KOPT-K1 (cell line): ENCODE results near the gene TTC39C.

ENCODE experiments used
- H3K27ac ChIP-seq: fragments of 200-600 bp; sonication (generic); 2 replicates; pipeline ENCODE4 v1.5.1; 2016; ENCODE audit warnings: antibody characterized with exemption, mild to moderate bottlenecking, low read depth, low read length; ENCODE audit not compliant: poor library complexity, severe bottlenecking
- H3K36me3 ChIP-seq: fragments of 200-600 bp; sonication (generic); 2 replicates; pipeline ENCODE4 v1.5.1; 2017; ENCODE audit warnings: antibody characterized with exemption, mild to moderate bottlenecking, low read length, moderate library complexity; ENCODE audit not compliant: insufficient read depth
- H3K9me3 ChIP-seq: fragments of 200-600 bp; sonication (generic); 2 replicates; pipeline ENCODE4 v1.5.1; 2017; ENCODE audit warnings: antibody characterized with exemption, low read length, mild to moderate bottlenecking; ENCODE audit not compliant: insufficient read depth, poor library complexity, severe bottlenecking

TTC39C gene

GRCh38 chr18:23982155-23983079 lies 32.1 kb upstream of the TTC39C start:
- H3K36me3 ChIP-seq: no peaks in the 10 kb centered on the region
- no peak overlapping the region for H3K27ac ChIP-seq
- H3K9me3 ChIP-seq: no peaks in the 10 kb centered on the region

GRCh38 chr18:23983112-23983511 lies 31.4 kb upstream of the TTC39C start:
- no peaks in the 10 kb centered on the region for H3K36me3 ChIP-seq
- no peaks in the 10 kb centered on the region for H3K9me3 ChIP-seq
- no peak overlapping the region for H3K27ac ChIP-seq

GRCh38 chr18:23986600-23987359 lies 27.8 kb upstream of the TTC39C start:
- Histone ChIP-seq H3K36me3 (no peaks in the 10 kb centered on the region), H3K27ac (no peak overlapping the region), H3K9me3 (no peaks in the 10 kb centered on the region)

- H3K27ac ChIP-seq: no peak overlapping the region
- H3K36me3 ChIP-seq: no peaks in the 10 kb centered on the region
- H3K9me3 ChIP-seq: no peaks in the 10 kb centered on the region
Measured at GRCh38 chr18:23990474-23991410, 23.8 kb upstream of the TTC39C start.

GRCh38 chr18:23992089-23992940 lies 22.2 kb upstream of the TTC39C start:
- no peak overlapping the region for H3K27ac ChIP-seq

GRCh38 chr18:23992941-23993280 lies 21.6 kb upstream of the TTC39C start:
- Histone ChIP-seq H3K9me3 (no peaks in the 10 kb centered on the region), H3K27ac (no peak overlapping the region), H3K36me3 (no peaks in the 10 kb centered on the region)

More at GRCh38 chr18:23992089-23992940, 22.2 kb upstream of the TTC39C start:
- H3K36me3 ChIP-seq: no peaks in the 10 kb centered on the region
- no peaks in the 10 kb centered on the region for H3K9me3 ChIP-seq

- H3K9me3 ChIP-seq: no peaks in the 10 kb centered on the region
- no peaks in the 10 kb centered on the region for H3K36me3 ChIP-seq
- H3K27ac ChIP-seq: no peak overlapping the region
Measured at GRCh38 chr18:23994361-23994902, 20.1 kb upstream of the TTC39C start.

GRCh38 chr18:23995180-23995579 lies 19.4 kb upstream of the TTC39C start:
- H3K27ac ChIP-seq: no peak overlapping the region
- no peaks in the 10 kb centered on the region for H3K9me3 ChIP-seq
- no peaks in the 10 kb centered on the region for H3K36me3 ChIP-seq

GRCh38 chr18:23998018-23998417 lies 16.5 kb upstream of the TTC39C start:
- H3K9me3 ChIP-seq: no peaks in the 10 kb centered on the region
- no peaks in the 10 kb centered on the region for H3K36me3 ChIP-seq
- H3K27ac ChIP-seq: no peak overlapping the region

- no peak overlapping the region for H3K27ac ChIP-seq
- no peaks in the 10 kb centered on the region for H3K36me3 ChIP-seq
- no peaks in the 10 kb centered on the region for H3K9me3 ChIP-seq
Measured at GRCh38 chr18:23998820-23999219, 15.7 kb upstream of the TTC39C start.

- Histone ChIP-seq H3K36me3 (no peaks in the 10 kb centered on the region), H3K27ac (no peak overlapping the region), H3K9me3 (no peaks in the 10 kb centered on the region)
Measured at GRCh38 chr18:24000613-24001490, 13.7 kb upstream of the TTC39C start.

GRCh38 chr18:24002479-24002878 lies 12.1 kb upstream of the TTC39C start:
- Histone ChIP-seq H3K9me3 (no peaks in the 10 kb centered on the region), H3K36me3 (no peaks in the 10 kb centered on the region), H3K27ac (no peak overlapping the region)

GRCh38 chr18:24003288-24003687 lies 11.3 kb upstream of the TTC39C start:
- Histone ChIP-seq H3K27ac (no peak overlapping the region), H3K36me3 (no peaks in the 10 kb centered on the region), H3K9me3 (no peaks in the 10 kb centered on the region)
